Memory B cell (primary cell): ENCODE results near the gene OR2A14.
A peak's percentile ranks its signal among the peaks of the same experiment; 100 is the strongest.

ENCODE experiments used
- ATAC-seq: fragments of 150-1000 bp; cut with Tn5 transposase; 2 replicates; pipeline ENCODE4 v1.10.0; 2021; ENCODE audit warnings: low read depth, mild to moderate bottlenecking, moderate library complexity
- DNase-seq, 2 donors: peaks; one replicate each; pipeline ENCODE4 v3.0.0; 2022; ENCODE audit warnings: low spot score in 2 of 2
- H3K27ac Mint-ChIP-seq: one replicate; pipeline ENCODE4 v1.8.0; 2022; ENCODE audit warnings: mild to moderate bottlenecking, moderate library complexity, mixed read lengths
- H3K27me3 Mint-ChIP-seq: one replicate; pipeline ENCODE4 v1.8.0; 2022; ENCODE audit warnings: mixed read lengths
- H3K36me3 Mint-ChIP-seq: one replicate; pipeline ENCODE4 v1.8.0; 2022; ENCODE audit warnings: mild to moderate bottlenecking, mixed read lengths
- H3K4me1 Mint-ChIP-seq: one replicate; pipeline ENCODE4 v1.8.0; 2022; ENCODE audit warnings: mixed read lengths
- H3K4me3 Mint-ChIP-seq: one replicate; pipeline ENCODE4 v1.8.0; 2022; ENCODE audit warnings: mild to moderate bottlenecking, moderate library complexity, mixed read lengths
- H3K9me3 Mint-ChIP-seq: one replicate; pipeline ENCODE4 v1.8.0; 2022; ENCODE audit warnings: mixed read lengths

The OR2A14 gene

GRCh38 chr7:144122876-144123275, at the start of gene OR2A14:
OR2A14 (plus strand) TSS chr7:144123176; CDS start chr7:144129113, 5,937 bp downstream.
- no peaks in the 10 kb centered on the region for H3K36me3 Mint-ChIP-seq
- no peaks in the 10 kb centered on the region for H3K4me1 Mint-ChIP-seq
- no peak within 1 kb of the TSS for H3K27ac Mint-ChIP-seq
- DNase-seq, result no peak
- H3K27me3 Mint-ChIP-seq, result peaks cover 3% of the 10 kb centered on the region
- H3K9me3 Mint-ChIP-seq, result peaks cover 1% of the 10 kb centered on the region
- ATAC-seq, result no peak
- no peak within 1 kb of the TSS for H3K4me3 Mint-ChIP-seq

GRCh38 chr7:144074374-144074773, 48.6 kb upstream of the OR2A14 start:
- ATAC-seq (no peak), DNase-seq (no peak)
- Mint-ChIP-seq H3K27ac (no peak overlapping the region), H3K9me3 (no peaks in the 10 kb centered on the region), H3K36me3 (no peaks in the 10 kb centered on the region), H3K4me1 (no peaks in the 10 kb centered on the region), H3K27me3 (peaks cover 1% of the 10 kb centered on the region), H3K4me3 (no peak overlapping the region)

- ATAC-seq (no peak), DNase-seq (no peak)
- Mint-ChIP-seq H3K9me3 (peaks cover 3% of the 10 kb centered on the region), H3K4me1 (no peaks in the 10 kb centered on the region), H3K36me3 (no peaks in the 10 kb centered on the region), H3K27ac (no peak within 1 kb of the TSS), H3K27me3 (no peaks in the 10 kb centered on the region), H3K4me3 (no peak within 1 kb of the TSS)
Measured at GRCh38 chr7:144085978-144086377, 37.0 kb upstream of the OR2A14 start, which contains the start of gene OR2A12. OR2A12 (plus strand) TSS chr7:144086278; CDS start chr7:144095108, 8,830 bp downstream.

- no peaks in the 10 kb centered on the region for H3K36me3 Mint-ChIP-seq
- H3K27me3 Mint-ChIP-seq, result no peaks in the 10 kb centered on the region
- H3K9me3 Mint-ChIP-seq, result peaks cover 6% of the 10 kb centered on the region
- H3K4me1 Mint-ChIP-seq, result no peaks in the 10 kb centered on the region
- H3K27ac Mint-ChIP-seq, result no peak overlapping the region
- H3K4me3 Mint-ChIP-seq, result no peak overlapping the region
- ATAC-seq (no peak), DNase-seq (no peak)
Measured at GRCh38 chr7:144086730-144087129, 36.2 kb upstream of the OR2A14 start.

GRCh38 chr7:144087230-144087629, 35.7 kb upstream of the OR2A14 start:
- H3K36me3 Mint-ChIP-seq, result no peaks in the 10 kb centered on the region
- DNase-seq, result no peak
- ATAC-seq, result no peak
- H3K4me3 Mint-ChIP-seq, result no peak overlapping the region
- peaks cover 6% of the 10 kb centered on the region for H3K9me3 Mint-ChIP-seq
- H3K27me3 Mint-ChIP-seq, result no peaks in the 10 kb centered on the region
- H3K4me1 Mint-ChIP-seq, result no peaks in the 10 kb centered on the region
- H3K27ac Mint-ChIP-seq, result no peak overlapping the region

- Mint-ChIP-seq H3K36me3 (no peaks in the 10 kb centered on the region), H3K4me3 (no peak overlapping the region), H3K9me3 (peaks cover 6% of the 10 kb centered on the region), H3K27ac (no peak overlapping the region), H3K4me1 (no peaks in the 10 kb centered on the region), H3K27me3 (no peaks in the 10 kb centered on the region)
- DNase-seq, result no peak
- ATAC-seq, result no peak
Measured at GRCh38 chr7:144090667-144091066, 32.3 kb upstream of the OR2A14 start.

GRCh38 chr7:144098776-144099175, 24.2 kb upstream of the OR2A14 start:
- Mint-ChIP-seq H3K4me3 (no peak overlapping the region), H3K27me3 (peaks cover 6% of the 10 kb centered on the region), H3K9me3 (no peaks in the 10 kb centered on the region), H3K36me3 (no peaks in the 10 kb centered on the region), H3K27ac (no peak overlapping the region), H3K4me1 (no peaks in the 10 kb centered on the region)
- DNase-seq (no peak), ATAC-seq (no peak)

- peaks cover 8% of the 10 kb centered on the region for H3K27me3 Mint-ChIP-seq
Measured at GRCh38 chr7:144100607-144101006, 22.4 kb upstream of the OR2A14 start.

GRCh38 chr7:144102041-144102440, 20.9 kb upstream of the OR2A14 start:
- no peak overlapping the region for H3K4me3 Mint-ChIP-seq
- no peaks in the 10 kb centered on the region for H3K4me1 Mint-ChIP-seq
- H3K9me3 Mint-ChIP-seq, result no peaks in the 10 kb centered on the region
- no peak for ATAC-seq
- peaks cover 6% of the 10 kb centered on the region for H3K27me3 Mint-ChIP-seq
- no peak overlapping the region for H3K27ac Mint-ChIP-seq
- no peak for DNase-seq
- no peaks in the 10 kb centered on the region for H3K36me3 Mint-ChIP-seq

More at GRCh38 chr7:144100607-144101006, 22.4 kb upstream of the OR2A14 start:
- no peak for DNase-seq
- no peak overlapping the region for H3K27ac Mint-ChIP-seq
- H3K4me3 Mint-ChIP-seq, result no peak overlapping the region
- no peaks in the 10 kb centered on the region for H3K4me1 Mint-ChIP-seq
- no peak for ATAC-seq
- H3K9me3 Mint-ChIP-seq, result no peaks in the 10 kb centered on the region
- H3K36me3 Mint-ChIP-seq, result no peaks in the 10 kb centered on the region

GRCh38 chr7:144105211-144105610, 17.8 kb upstream of the OR2A14 start:
- Mint-ChIP-seq H3K27ac (no peak overlapping the region), H3K4me1 (no peaks in the 10 kb centered on the region), H3K4me3 (no peak overlapping the region), H3K9me3 (no peaks in the 10 kb centered on the region), H3K27me3 (peaks cover 16% of the 10 kb centered on the region), H3K36me3 (no peaks in the 10 kb centered on the region)
- DNase-seq, result no peak
- no peak for ATAC-seq

- ATAC-seq, result no peak
- H3K27ac Mint-ChIP-seq, result no peak within 1 kb of the TSS
- no peak for DNase-seq
- no peak within 1 kb of the TSS for H3K4me3 Mint-ChIP-seq
- peaks cover 13% of the 10 kb centered on the region for H3K27me3 Mint-ChIP-seq
- no peaks in the 10 kb centered on the region for H3K36me3 Mint-ChIP-seq
- H3K9me3 Mint-ChIP-seq, result no peaks in the 10 kb centered on the region
- H3K4me1 Mint-ChIP-seq, result no peaks in the 10 kb centered on the region
Measured at GRCh38 chr7:144109283-144109682, 13.7 kb upstream of the OR2A14 start, which contains the start of gene OR2A2. OR2A2 (plus strand) TSS chr7:144109583; CDS start chr7:144109583, 0 bp downstream.

GRCh38 chr7:144110272-144110671, 12.7 kb upstream of the OR2A14 start:
- ATAC-seq (no peak), DNase-seq (no peak)
- Mint-ChIP-seq H3K27ac (no peak overlapping the region), H3K27me3 (peaks cover 11% of the 10 kb centered on the region), H3K36me3 (no peaks in the 10 kb centered on the region), H3K4me1 (no peaks in the 10 kb centered on the region), H3K4me3 (no peak overlapping the region), H3K9me3 (no peaks in the 10 kb centered on the region)

GRCh38 chr7:144113651-144114050, 9.3 kb upstream of the OR2A14 start:
- DNase-seq (no peak), ATAC-seq (no peak)

GRCh38 chr7:144118341-144118740, 4.6 kb upstream of the OR2A14 start:
- no peaks in the 10 kb centered on the region for H3K4me1 Mint-ChIP-seq
- peaks cover 4% of the 10 kb centered on the region for H3K27me3 Mint-ChIP-seq
- ATAC-seq, result no peak
- no peaks in the 10 kb centered on the region for H3K36me3 Mint-ChIP-seq
- no peak overlapping the region for H3K4me3 Mint-ChIP-seq
- H3K9me3 Mint-ChIP-seq, result peaks cover 1% of the 10 kb centered on the region
- no peak overlapping the region for H3K27ac Mint-ChIP-seq
- DNase-seq, result no peak

More at GRCh38 chr7:144113651-144114050, 9.3 kb upstream of the OR2A14 start:
- Mint-ChIP-seq H3K36me3 (no peaks in the 10 kb centered on the region), H3K4me3 (no peak overlapping the region), H3K4me1 (no peaks in the 10 kb centered on the region), H3K27me3 (peaks cover 10% of the 10 kb centered on the region), H3K27ac (no peak overlapping the region), H3K9me3 (no peaks in the 10 kb centered on the region)

GRCh38 chr7:144127714-144128334, 4.8 kb downstream of the OR2A14 start:
- Mint-ChIP-seq H3K27ac (no peak overlapping the region), H3K4me1 (no peaks in the 10 kb centered on the region), H3K9me3 (no peaks in the 10 kb centered on the region), H3K36me3 (no peaks in the 10 kb centered on the region), H3K27me3 (peaks cover 1% of the 10 kb centered on the region), H3K4me3 (no peak overlapping the region)
- ATAC-seq (peak; percentile 100), DNase-seq (peak; percentile 78 to 80)
